HepG2 (cell line): Measurements from ENCODE around the gene UBXN2A. TPM values are rescaled to one million over a fixed set of nuclear protein-coding genes. Genes with fewer than 3 reads are reported as not detected.

Experiments
- ARID5B ChIP-seq: IDR thresholded peaks from 2 replicates; pipeline ENCODE4 v1.4.0; 2020; ENCODE audit warnings: mild to moderate bottlenecking, missing genetic modification reagents
- CC2D1A ChIP-seq: sonication (generic); formaldehyde crosslinking; IDR thresholded peaks from 2 replicates; pipeline ENCODE4 v1.8.1; 2023; ENCODE audit warnings: mild to moderate bottlenecking, missing genetic modification reagents
- HBP1 ChIP-seq: IDR thresholded peaks from 2 replicates; pipeline ENCODE4 v1.6.1; 2016; ENCODE audit warnings: low read depth, control low read depth
- IKZF1 ChIP-seq: fragments of 450-650 bp; IDR thresholded peaks from 2 replicates; pipeline ENCODE4 v1.7.1; 2016
- KLF9 ChIP-seq: IDR thresholded peaks from 2 replicates; pipeline ENCODE4 v1.6.1; 2016; ENCODE audit warnings: low read depth
- MXI1 ChIP-seq: IDR thresholded peaks from 3 replicates; pipeline ENCODE4 v1.6.1; 2012; ENCODE audit warnings: low read depth, low read length, inconsistent platforms, borderline replicate concordance
- MYC ChIP-seq: sonication (generic); formaldehyde crosslinking; IDR thresholded peaks from 2 replicates; pipeline ENCODE4 v1.9.0; 2021; ENCODE audit warnings: missing genetic modification reagents, borderline replicate concordance
- TARDBP ChIP-seq: sonication (generic); formaldehyde crosslinking; IDR thresholded peaks from 2 replicates; pipeline ENCODE4 v1.8.0; 2022; ENCODE audit warnings: mild to moderate bottlenecking, missing genetic modification reagents
- THYN1 ChIP-seq: sonication (generic); formaldehyde crosslinking; IDR thresholded peaks from 2 replicates; pipeline ENCODE4 v1.8.1; 2023; ENCODE audit warnings: low read depth, mild to moderate bottlenecking, moderate library complexity, missing genetic modification reagents, borderline replicate concordance
- ZBTB2 ChIP-seq: sonication (generic); formaldehyde crosslinking; IDR thresholded peaks from 2 replicates; pipeline ENCODE4 v1.8.0; 2022; ENCODE audit warnings: low read depth, missing genetic modification reagents
- ZBTB34 ChIP-seq: sonication (generic); formaldehyde crosslinking; IDR thresholded peaks from 2 replicates; pipeline ENCODE4 v1.8.0; 2022; ENCODE audit warnings: mild to moderate bottlenecking, missing genetic modification reagents
- ZNF281 ChIP-seq: sonication (generic); formaldehyde crosslinking; IDR thresholded peaks from 2 replicates; pipeline ENCODE4 v1.4.0; 2020; ENCODE audit warnings: missing genetic modification reagents, borderline replicate concordance
- ZNF460 ChIP-seq: sonication (generic); formaldehyde crosslinking; IDR thresholded peaks from 2 replicates; pipeline ENCODE4 v1.5.1; 2020; ENCODE audit warnings: missing genetic modification reagents, mild to moderate bottlenecking, borderline replicate concordance
- ZNF547 ChIP-seq: sonication (generic); formaldehyde crosslinking; IDR thresholded peaks from 2 replicates; pipeline ENCODE4 v1.5.1; 2020; ENCODE audit warnings: mild to moderate bottlenecking, missing genetic modification reagents
- ZNF550 ChIP-seq: sonication (generic); formaldehyde crosslinking; IDR thresholded peaks from 2 replicates; pipeline ENCODE4 v1.4.0; 2020; ENCODE audit warnings: mild to moderate bottlenecking, missing genetic modification reagents, borderline replicate concordance
- ZNF563 ChIP-seq: sonication (generic); formaldehyde crosslinking; IDR thresholded peaks from 2 replicates; pipeline ENCODE4 v1.8.0; 2022; ENCODE audit warnings: mild to moderate bottlenecking, moderate library complexity, missing genetic modification reagents
- ZNF570 ChIP-seq: sonication (generic); formaldehyde crosslinking; IDR thresholded peaks from 2 replicates; pipeline ENCODE4 v1.4.0; 2020; ENCODE audit warnings: mild to moderate bottlenecking, missing genetic modification reagents, borderline replicate concordance
- polyA plus RNA-seq, 8 experiments: library from polyadenylated mRNA; depleted of rRNA in 3 of 8; stranded (reverse) in 7 of 8; unstranded in 1 of 8; fragments of >200 nt; fragmentation: Illumina TruSeq in 4 of 8; extraction: Trizol in 4 of 8; gene quantifications; 2 replicates each; pipeline versions ENCODE4 v1.2.1 to v1.2.3, GENCODE V29; 2011 to 2016; ENCODE audit warnings: low read depth in 4 of 8, missing spikeins in 1 of 8, mixed read lengths in 1 of 8; ENCODE audit not compliant: insufficient read depth in 1 of 8
- total RNA-seq, 5 experiments: library from RNA; depleted of rRNA; stranded (reverse); fragments of >200 nt; fragmentation: Illumina TruSeq; extraction: Trizol; gene quantifications; 2 replicates each; pipeline ENCODE4 v1.2.3, GENCODE V29; 2016; ENCODE audit warnings: low read depth in 1 of 5

UBXN2A gene
- total and polyA plus RNA-seq, 2 of the 13 experiments (the other 11 are each of a cell fraction or from before 2014, with no cell fraction given) = 8.3 to 20.9 TPM

- TF ChIP-seq CC2D1A = no peak
- TF ChIP-seq ARID5B (CRISPR knock-in tag) = peak; percentile 23; the same call in 1 of the 2 replicates
- TF ChIP-seq MYC (CRISPR knock-in tag) = peak; percentile 66; the same call in 1 of the 2 replicates
- TF ChIP-seq ZNF547 (CRISPR knock-in tag) = peak; percentile 65
- TF ChIP-seq ZNF550 (CRISPR knock-in tag) = no peak
- peak; percentile 29; the same call in 1 of the 2 replicates for TF ChIP-seq ZNF281 (CRISPR knock-in tag)
- TF ChIP-seq HBP1 (CRISPR knock-in tag) = peak; percentile 60
- TF ChIP-seq KLF9 (CRISPR knock-in tag) = peak; percentile 74; the same call in 1 of the 2 replicates
- TF ChIP-seq ZBTB2 (CRISPR knock-in tag) = no peak
- peak; percentile 73; the same call in 1 of the 2 replicates for TF ChIP-seq TARDBP
- no peak for TF ChIP-seq THYN1
- no peak for TF ChIP-seq ZNF570
- TF ChIP-seq ZNF460 = no peak
- 0 out of 2 replicates have a peak, but pooled peaks have one; percentile 46 for TF ChIP-seq ZBTB34 (CRISPR knock-in tag)
- peak; percentile 73; the same call in 1 of the 3 replicates for TF ChIP-seq MXI1
- no peak for TF ChIP-seq IKZF1
- TF ChIP-seq ZNF563 = peak; percentile 37; the same call in 1 of the 2 replicates
Observed at GRCh38 chr2:24046930-24047702, 106.9 kb downstream of the UBXN2A start, which contains the start of gene WDCP (continued).
